DND-41 (cell line): ENCODE data around the gene KATNAL2.

Experiments used
- ATAC-seq: fragments of 200-7000 bp; cut with Tn5 transposase; 3 replicates; pipeline ENCODE4 v1.9.1; 2021; ENCODE audit warnings: low read depth; ENCODE audit not compliant: insufficient read depth
- DNase-seq: peaks from one replicate; pipeline ENCODE4 v3.0.0-alpha.2; 2020
- H2AFZ ChIP-seq: 2 replicates; pipeline ENCODE4 v1.6.0; 2012; ENCODE audit warnings: low read depth, low read length
- H3K27ac ChIP-seq: 2 replicates; pipeline ENCODE4 v1.5.1; 2012; ENCODE audit warnings: low read length, inconsistent platforms
- H3K27me3 ChIP-seq: fragments of 200-600 bp; sonication (generic); 2 replicates; pipeline ENCODE4 v1.6.0; 2012; ENCODE audit warnings: low read length, mild to moderate bottlenecking, inconsistent platforms; ENCODE audit not compliant: insufficient read depth, poor library complexity
- H3K36me3 ChIP-seq: 2 replicates; pipeline ENCODE4 v1.5.1; 2012; ENCODE audit warnings: low read length, inconsistent platforms; ENCODE audit not compliant: insufficient read depth
- H3K4me1 ChIP-seq: 2 replicates; pipeline ENCODE4 v1.5.1; 2012; ENCODE audit warnings: mild to moderate bottlenecking, low read length; ENCODE audit not compliant: insufficient read depth
- H3K4me2 ChIP-seq: 2 replicates; pipeline ENCODE4 v1.6.0; 2012; ENCODE audit warnings: mild to moderate bottlenecking, moderate library complexity, low read length, inconsistent platforms; ENCODE audit not compliant: insufficient read depth
- H3K4me3 ChIP-seq, 2 experiments: fragments of 200-600 bp in 1 of 2; shearing (Covaris generic) in 1 of 2; 2 replicates each; pipeline ENCODE4 v1.5.1; 2012 to 2016; ENCODE audit warnings: inconsistent platforms in 2 of 2, low read length in 2 of 2, mild to moderate bottlenecking in 2 of 2, low read depth in 1 of 2, moderate library complexity in 1 of 2
- H3K79me2 ChIP-seq: 2 replicates; pipeline ENCODE4 v1.6.0; 2012; ENCODE audit warnings: low read length, inconsistent platforms; ENCODE audit not compliant: insufficient read depth
- H3K9ac ChIP-seq: 2 replicates; pipeline ENCODE4 v1.6.0; 2012; ENCODE audit warnings: low read depth, mild to moderate bottlenecking, inconsistent platforms, low read length, moderate library complexity
- H3K9me3 ChIP-seq: 2 replicates; pipeline ENCODE4 v1.5.1; 2012; ENCODE audit warnings: low read length, moderate library complexity, mild to moderate bottlenecking, inconsistent platforms; ENCODE audit not compliant: insufficient read depth, severe bottlenecking
- H4K20me1 ChIP-seq: 2 replicates; pipeline ENCODE4 v1.6.0; 2012; ENCODE audit warnings: low read length; ENCODE audit not compliant: insufficient read depth
- EZH2 ChIP-seq: IDR thresholded peaks from 3 replicates; pipeline ENCODE4 v1.6.1; 2012; ENCODE audit warnings: borderline replicate concordance, low read depth, mild to moderate bottlenecking, moderate library complexity, low read length, inconsistent platforms; ENCODE audit not compliant: severe bottlenecking
- TF ChIP-seq, protein P1 (sequence below): IDR thresholded peaks from 2 replicates; pipeline ENCODE4 v1.5.1; 2012; ENCODE audit warnings: borderline replicate concordance, low read length, moderate library complexity, mild to moderate bottlenecking; ENCODE audit not compliant: poor library complexity, severe bottlenecking; ENCODE audit errors: extremely low read depth

Gene KATNAL2

DNA sequence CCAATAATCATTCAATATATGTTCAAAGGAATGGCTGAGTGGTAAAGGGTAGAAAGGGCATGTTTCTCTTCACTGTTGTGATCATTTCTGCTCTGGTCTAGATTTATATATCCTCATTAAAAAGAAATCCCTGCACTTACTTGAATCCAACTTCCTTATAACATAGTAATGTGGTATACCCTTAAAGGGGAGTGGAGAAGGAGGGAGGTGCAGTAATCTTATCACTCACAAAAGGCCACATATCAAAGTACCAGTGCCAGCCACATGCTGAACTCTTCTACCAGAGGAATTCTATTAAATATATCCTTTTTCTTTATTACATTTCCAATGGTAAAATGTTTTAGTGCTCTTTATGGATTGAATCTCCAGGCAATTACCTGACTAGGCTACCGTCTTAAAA is 3.3 kb downstream of the KATNAL2 start:
- DNase-seq (no peak), ATAC-seq (no peak)
- Histone ChIP-seq H3K27ac (no peak overlapping the region), H3K4me2 (no peak overlapping the region), H3K79me2 (peaks cover 13% of the 10 kb centered on the region), H3K9me3 (no peaks in the 10 kb centered on the region), H3K36me3 (no peaks in the 10 kb centered on the region), H3K4me1 (peaks cover 22% of the 10 kb centered on the region), H3K9ac (no peak overlapping the region), H3K27me3 (no peaks in the 10 kb centered on the region), H3K4me3 (no peak overlapping the region), H4K20me1 (no peaks in the 10 kb centered on the region), H2AFZ (no peak overlapping the region)
- no peak for TF ChIP-seq EZH2
- TF ChIP-seq, protein P1, sequence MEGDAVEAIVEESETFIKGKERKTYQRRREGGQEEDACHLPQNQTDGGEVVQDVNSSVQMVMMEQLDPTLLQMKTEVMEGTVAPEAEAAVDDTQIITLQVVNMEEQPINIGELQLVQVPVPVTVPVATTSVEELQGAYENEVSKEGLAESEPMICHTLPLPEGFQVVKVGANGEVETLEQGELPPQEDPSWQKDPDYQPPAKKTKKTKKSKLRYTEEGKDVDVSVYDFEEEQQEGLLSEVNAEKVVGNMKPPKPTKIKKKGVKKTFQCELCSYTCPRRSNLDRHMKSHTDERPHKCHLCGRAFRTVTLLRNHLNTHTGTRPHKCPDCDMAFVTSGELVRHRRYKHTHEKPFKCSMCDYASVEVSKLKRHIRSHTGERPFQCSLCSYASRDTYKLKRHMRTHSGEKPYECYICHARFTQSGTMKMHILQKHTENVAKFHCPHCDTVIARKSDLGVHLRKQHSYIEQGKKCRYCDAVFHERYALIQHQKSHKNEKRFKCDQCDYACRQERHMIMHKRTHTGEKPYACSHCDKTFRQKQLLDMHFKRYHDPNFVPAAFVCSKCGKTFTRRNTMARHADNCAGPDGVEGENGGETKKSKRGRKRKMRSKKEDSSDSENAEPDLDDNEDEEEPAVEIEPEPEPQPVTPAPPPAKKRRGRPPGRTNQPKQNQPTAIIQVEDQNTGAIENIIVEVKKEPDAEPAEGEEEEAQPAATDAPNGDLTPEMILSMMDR = no peak

DNA sequence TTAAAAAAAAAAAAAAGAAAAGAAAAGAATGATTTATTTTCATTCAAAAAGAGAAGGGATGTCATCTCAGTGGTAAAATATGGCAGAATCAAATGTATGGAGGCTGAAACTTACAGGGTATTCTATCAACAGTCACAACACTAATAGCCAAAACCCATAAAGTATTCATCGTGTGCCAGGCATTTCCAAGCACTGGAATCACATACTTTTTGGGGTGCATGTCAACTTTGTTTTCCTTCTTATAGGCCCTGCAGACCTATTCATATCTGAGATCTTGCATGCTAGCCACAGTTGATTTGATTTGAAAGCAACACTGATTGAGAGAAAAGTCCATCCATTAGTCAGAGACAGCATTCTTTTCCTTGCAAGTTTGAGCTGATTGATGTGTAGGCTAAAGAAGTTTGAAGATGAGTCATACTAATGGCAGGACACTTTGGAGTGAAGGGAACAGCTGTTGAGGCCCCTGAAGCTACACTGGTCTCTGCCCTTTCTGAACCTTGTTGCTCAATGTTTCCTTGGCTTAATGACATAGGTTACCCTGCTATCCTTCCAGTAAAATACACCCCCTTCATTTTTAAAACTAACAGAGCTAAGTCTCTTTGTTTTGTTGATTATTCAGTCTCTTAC is 22.0 kb downstream of the KATNAL2 start:
- no peaks in the 10 kb centered on the region for H3K27me3 ChIP-seq
- no peaks in the 10 kb centered on the region for H3K79me2 ChIP-seq
- no peak overlapping the region for H3K4me3 ChIP-seq
- H3K27ac ChIP-seq = no peak overlapping the region
- H4K20me1 ChIP-seq = no peaks in the 10 kb centered on the region
- ATAC-seq (no peak; the same call in 2 of the 3 replicates), DNase-seq (no peak)
- no peaks in the 10 kb centered on the region for H3K4me1 ChIP-seq
- no peaks in the 10 kb centered on the region for H3K9me3 ChIP-seq
- H3K36me3 ChIP-seq = no peaks in the 10 kb centered on the region
- H3K4me2 ChIP-seq = no peak overlapping the region
- no peak for TF ChIP-seq EZH2
- H3K9ac ChIP-seq = no peak overlapping the region
- H2AFZ ChIP-seq = no peak overlapping the region

- H3K36me3 ChIP-seq = no peaks in the 10 kb centered on the region
- H3K9ac ChIP-seq = no peak overlapping the region
- TF ChIP-seq, protein P1 = no peak
- TF ChIP-seq EZH2 = no peak
- no peak for DNase-seq
- H3K9me3 ChIP-seq = no peaks in the 10 kb centered on the region
- no peak for ATAC-seq
- H3K27ac ChIP-seq = no peak overlapping the region
- no peaks in the 10 kb centered on the region for H3K4me1 ChIP-seq
- H3K4me3 ChIP-seq = no peak overlapping the region
- H3K79me2 ChIP-seq = no peaks in the 10 kb centered on the region
- no peaks in the 10 kb centered on the region for H4K20me1 ChIP-seq
- no peak overlapping the region for H3K4me2 ChIP-seq
- H3K27me3 ChIP-seq = no peaks in the 10 kb centered on the region
- no peak overlapping the region for H2AFZ ChIP-seq
Observed at GRCh38 chr18:46939998-46940571, 22.7 kb downstream of the KATNAL2 start.

- TF ChIP-seq EZH2 = no peak
- TF ChIP-seq, protein P1 = no peak
- no peak overlapping the region for H3K9ac ChIP-seq
- H3K27ac ChIP-seq = no peak overlapping the region
- peaks cover 15% of the 10 kb centered on the region for H3K27me3 ChIP-seq
- H3K4me1 ChIP-seq = no peaks in the 10 kb centered on the region
- no peak overlapping the region for H3K4me2 ChIP-seq
- no peaks in the 10 kb centered on the region for H4K20me1 ChIP-seq
- no peaks in the 10 kb centered on the region for H3K79me2 ChIP-seq
- DNase-seq (no peak), ATAC-seq (no peak)
- H2AFZ ChIP-seq = no peak overlapping the region
- H3K36me3 ChIP-seq = no peaks in the 10 kb centered on the region
- no peaks in the 10 kb centered on the region for H3K9me3 ChIP-seq
- H3K4me3 ChIP-seq = no peak overlapping the region
Observed at GRCh38 chr18:46942646-46943045, 25.2 kb downstream of the KATNAL2 start.
